ENCODE measurements around the gene ADIPOR1.

DNA sequence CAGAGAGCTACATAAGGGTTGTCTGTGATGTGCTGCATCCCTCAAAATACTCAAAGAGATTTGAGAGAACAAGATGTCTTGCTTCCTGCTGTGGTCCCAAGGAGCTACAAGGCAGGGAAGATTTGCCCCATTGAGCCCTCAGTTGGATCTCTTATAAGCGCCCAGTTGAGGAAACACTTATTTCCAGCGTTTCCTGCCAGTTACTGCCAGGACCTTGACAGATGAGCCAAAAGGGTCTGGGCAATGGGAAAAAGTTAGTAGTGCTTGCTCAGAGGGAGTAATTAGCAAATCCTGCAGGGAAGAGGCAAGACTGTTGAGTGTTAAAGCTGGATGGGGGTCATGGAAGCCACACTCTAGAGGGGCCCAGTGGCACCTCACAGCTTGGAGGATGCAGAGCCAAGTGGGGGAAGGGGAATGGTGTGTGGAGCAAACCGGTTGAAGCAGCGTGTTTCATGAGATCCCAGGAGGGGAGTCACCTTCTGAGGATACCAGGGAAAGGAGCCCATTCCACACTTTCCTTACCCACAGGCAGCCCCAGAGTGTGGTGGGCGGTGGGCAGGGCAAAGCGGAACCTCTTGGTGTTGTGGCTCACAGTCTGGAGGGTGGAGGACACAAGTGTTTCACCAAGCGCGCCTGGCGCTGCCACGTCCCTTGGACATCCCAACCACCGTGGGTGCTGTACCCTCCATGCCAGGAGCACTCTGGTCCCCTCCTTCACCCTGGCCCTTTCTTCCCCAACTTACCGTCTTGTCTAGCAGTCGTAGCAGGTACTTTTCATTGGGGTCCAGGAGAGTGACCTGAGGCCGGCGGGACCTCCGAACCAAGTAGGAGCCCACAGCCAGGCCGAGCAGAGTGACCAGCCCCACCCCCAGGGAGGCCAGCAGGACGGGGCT, 8.1 kb upstream of the ADIPOR1 start:
- TF ChIP-seq, protein P1, sequence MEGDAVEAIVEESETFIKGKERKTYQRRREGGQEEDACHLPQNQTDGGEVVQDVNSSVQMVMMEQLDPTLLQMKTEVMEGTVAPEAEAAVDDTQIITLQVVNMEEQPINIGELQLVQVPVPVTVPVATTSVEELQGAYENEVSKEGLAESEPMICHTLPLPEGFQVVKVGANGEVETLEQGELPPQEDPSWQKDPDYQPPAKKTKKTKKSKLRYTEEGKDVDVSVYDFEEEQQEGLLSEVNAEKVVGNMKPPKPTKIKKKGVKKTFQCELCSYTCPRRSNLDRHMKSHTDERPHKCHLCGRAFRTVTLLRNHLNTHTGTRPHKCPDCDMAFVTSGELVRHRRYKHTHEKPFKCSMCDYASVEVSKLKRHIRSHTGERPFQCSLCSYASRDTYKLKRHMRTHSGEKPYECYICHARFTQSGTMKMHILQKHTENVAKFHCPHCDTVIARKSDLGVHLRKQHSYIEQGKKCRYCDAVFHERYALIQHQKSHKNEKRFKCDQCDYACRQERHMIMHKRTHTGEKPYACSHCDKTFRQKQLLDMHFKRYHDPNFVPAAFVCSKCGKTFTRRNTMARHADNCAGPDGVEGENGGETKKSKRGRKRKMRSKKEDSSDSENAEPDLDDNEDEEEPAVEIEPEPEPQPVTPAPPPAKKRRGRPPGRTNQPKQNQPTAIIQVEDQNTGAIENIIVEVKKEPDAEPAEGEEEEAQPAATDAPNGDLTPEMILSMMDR (conservative IDR thresholded peaks at IDR 0.05; ENCODE audit: low read depth, low read length) = no peak
- TF ChIP-seq RAD21 (IDR thresholded peaks at IDR 0.05; ENCODE audit: low read length) (no peak), POLR2A (IDR thresholded peaks at IDR 0.05; ENCODE audit: low read depth, low read length) (no peak), RCOR1 (IDR thresholded peaks at IDR 0.05; ENCODE audit: insufficient replicate concordance, low read length) (no peak)
- TF ChIP-seq, protein P2, sequence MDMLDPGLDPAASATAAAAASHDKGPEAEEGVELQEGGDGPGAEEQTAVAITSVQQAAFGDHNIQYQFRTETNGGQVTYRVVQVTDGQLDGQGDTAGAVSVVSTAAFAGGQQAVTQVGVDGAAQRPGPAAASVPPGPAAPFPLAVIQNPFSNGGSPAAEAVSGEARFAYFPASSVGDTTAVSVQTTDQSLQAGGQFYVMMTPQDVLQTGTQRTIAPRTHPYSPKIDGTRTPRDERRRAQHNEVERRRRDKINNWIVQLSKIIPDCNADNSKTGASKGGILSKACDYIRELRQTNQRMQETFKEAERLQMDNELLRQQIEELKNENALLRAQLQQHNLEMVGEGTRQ (IDR thresholded peaks at IDR 0.05; ENCODE audit: low read depth, low read length) = no peak

Data from IMR-90 (cell line).